Heart right ventricle (tissue), 16 donors: ENCODE measurements around the gene OGFOD2. TPM values are rescaled to one million over a fixed set of nuclear protein-coding genes. Genes with fewer than 3 reads are reported as not detected.
A peak's percentile ranks its signal among the peaks of the same experiment; 100 is the strongest.

Experiments
- ATAC-seq, 8 donors: fragments of 200-7000 bp; cut with Tn5 transposase; one replicate each; pipeline ENCODE4 v1.9.1; 2020; ENCODE audit warnings: mild to moderate bottlenecking in 8 of 8, moderate library complexity in 8 of 8, moderate number of reproducible peaks in 1 of 8
- DNase-seq, 2 donors: peaks; one replicate each; pipeline ENCODE4 v3.0.0-alpha.2; 2020
- H3K27ac ChIP-seq, 10 donors: fragments of 200-600 bp; sonication (generic) in 2 of 10; one replicate each; pipeline versions ENCODE4 v1.5.0 to v1.8.0; 2020 to 2022; ENCODE audit warnings: mild to moderate bottlenecking in 3 of 10
- H3K27me3 ChIP-seq, 7 donors: fragments of 200-600 bp; one replicate each; pipeline ENCODE4 v1.8.0; 2021 to 2022; ENCODE audit warnings: mild to moderate bottlenecking in 2 of 7
- H3K36me3 ChIP-seq, 9 donors: fragments of 200-600 bp; sonication (generic) in 1 of 9; one replicate each; pipeline versions ENCODE4 v1.5.0 to v1.8.0; 2020 to 2022; ENCODE audit warnings: mild to moderate bottlenecking in 2 of 9
- H3K4me1 ChIP-seq, 9 donors: fragments of 200-600 bp; sonication (generic) in 1 of 9; one replicate each; pipeline versions ENCODE4 v1.5.0 to v1.8.0; 2020 to 2022; ENCODE audit warnings: mild to moderate bottlenecking in 4 of 9
- H3K4me3 ChIP-seq, 10 donors: fragments of 200-600 bp; sonication (generic) in 2 of 10; one replicate each; pipeline versions ENCODE4 v1.5.0 to v1.8.0; 2020 to 2022; ENCODE audit warnings: mild to moderate bottlenecking in 7 of 10, moderate library complexity in 2 of 10
- H3K9me3 ChIP-seq, 11 donors: fragments of 200-600 bp in 10 of 11; sonication (generic) in 2 of 11; one replicate each; pipeline versions ENCODE4 v1.5.0 to v1.8.0; 2013 to 2022; ENCODE audit warnings: mild to moderate bottlenecking in 2 of 11, control low read depth in 1 of 11, moderate library complexity in 1 of 11
- CTCF ChIP-seq, 9 donors: fragments of 200-600 bp; sonication (generic) in 2 of 9; IDR thresholded peaks; one replicate each; pipeline versions ENCODE4 v1.5.0 to v1.8.0; 2021 to 2022; ENCODE audit warnings: antibody characterized with exemption in 9 of 9, mild to moderate bottlenecking in 5 of 9, moderate library complexity in 1 of 9
- WGBS, 2 donors: extraction: QIAGEN DNeasy Blood & Tissue Kit; methylation state at CpG; one replicate each; pipeline ENCODE4 v1.1.7; 2013; ENCODE audit warnings: inconsistent platforms in 1 of 2; 5-methylcytosine and 5-hydroxymethylcytosine counted together
- intact Hi-C, 10 donors: fragments of 100-400 bp; cut with DNase I; formaldehyde crosslinking; loops; one replicate each; pipeline versions ENCODE4 v1.11.1 to v1.14.2; 2022
- polyA plus RNA-seq, 2 donors: library from polyadenylated mRNA; stranded (reverse); fragments of 200-250 nt; gene quantifications; one replicate each; pipeline ENCODE4 v1.2.3, GENCODE V29; 2013
- total RNA-seq, 10 donors: library from RNA; stranded (reverse); fragmentation: NEBNext Ultra II Directional in 3 of 10; extraction: Animal tissue kit (Norgen Biotek cat#: 25700) in 3 of 10; gene quantifications; one replicate each; pipeline versions ENCODE4 v1.2.1 to v1.2.4, GENCODE V29; 2021 to 2023
- donor health status: Arrhythmogenic right ventricular cardiomyopathy.
- donor health status: ischemic (EF 13 %, LVEDD 7.1; RV severe dilation, severe dysfunction).
- donor health status: healthy with polysubstance abuse.
- donor health status: DM: no; HTN: yes; CAD: no.
- donor health status: DM: no; HTN: no; CAD: no.
- donor health status: ischemic (EF 25% LVEDD 6.9; RV normal size, moderate dysfunction).
- donor health status: ischemic (EF 25% LVEDD 5.7; RV mildly dilated, moderate dysfunction).
- donor health status: healthy.
- donor health status: DM: yes; HTN: yes; CAD: no.
- donor health status: Ischemic cardiomyopathy.
- donor health status: ischemic (EF 35%, LVEDD 5.7; RV mildly dilated, moderate dysfunction).
- donor health status: nonischemic (EF 11% LVEDD 7.7; RV severe dilation, severe dysfunction).
- donor health status: DM: yes; HTN: yes; CAD: no.
- donor health status: PGD.
- donor health status: ischemic (EF 29% LVEDD 5.4; RV normal size, mild dysfunction).
- donor health status: nonischemic (EF 23%, LVEDD 6.1; RV moderate dilation, normal function).

Gene OGFOD2
- total and polyA plus RNA-seq, 12 donors = 10.6 to 17.1 (median 12.0) TPM

- ATAC-seq (peak in 6 of 8 donors; percentile 4 to 41 (median 21)), DNase-seq (peak in 1 of 2 donors; percentile 69)
- intact Hi-C loops = loop anchor here (5.0 to 10.0 kb wide), 6 partner anchors 160 to 253 kb away; partner anchors contain the start of genes PITPNM2 (in 5 of the 10), MPHOSPH9 (in 3 of the 10) and MTRFR (in 3 of the 10)
- H3K4me3 ChIP-seq = peak overlapping the region in 5 of 10 donors; percentile 21 to 43 (median 25)
- H3K27ac ChIP-seq = peak overlapping the region in 9 of 10 donors; percentile 5 to 82 (median 63)
- H3K9me3 ChIP-seq = no peaks in the 10 kb centered on the region
- peaks cover 26 to 52% (median 49%) of the 10 kb centered on the region in 9 donors for H3K4me1 ChIP-seq
- TF ChIP-seq CTCF (IDR thresholded peaks at IDR 0.05) = no peak
- no peaks in the 10 kb centered on the region for H3K27me3 ChIP-seq
- peaks cover 0 to 69% (median 6%) of the 10 kb centered on the region in 9 donors for H3K36me3 ChIP-seq
- 27 to 42% methylated on average over 34 of the region's 34 CpGs for WGBS, 2 donors
Observed at GRCh38 chr12:122984612-122985337, 9.7 kb downstream of the OGFOD2 start.

- intact Hi-C loops = loop anchor here in 5 of 10 donors (10.0 kb wide), 2 partner anchors 159 to 169 kb away; partner anchors contain the start of gene PITPNM2 (in 4 of the 5)
- TF ChIP-seq CTCF (IDR thresholded peaks at IDR 0.05) = no peak
- DNase-seq (no peak), ATAC-seq (peak in 1 of 8 donors; percentile 1)
- H3K36me3 ChIP-seq = peaks cover 0 to 78% (median 10%) of the 10 kb centered on the region in 9 donors
- H3K9me3 ChIP-seq = no peaks in the 10 kb centered on the region
- H3K4me1 ChIP-seq = peaks cover 26 to 47% (median 45%) of the 10 kb centered on the region in 9 donors
- 89 to 91% methylated on average over 45 of the region's 45 CpGs for WGBS, 2 donors
- H3K27me3 ChIP-seq = no peaks in the 10 kb centered on the region
- peak overlapping the region in 2 of 10 donors; percentile 21 to 43 for H3K4me3 ChIP-seq
- H3K27ac ChIP-seq = peak overlapping the region in 9 of 10 donors; percentile 5 to 82 (median 63)
Observed at GRCh38 chr12:122985338-122986257, 10.6 kb downstream of the OGFOD2 start.

- Histone ChIP-seq H3K9me3 (no peaks in the 10 kb centered on the region), H3K27me3 (no peaks in the 10 kb centered on the region), H3K4me1 (peaks cover 26 to 43% (median 42%) of the 10 kb centered on the region in 9 donors), H3K27ac (no peak overlapping the region), H3K36me3 (peaks cover 0 to 85% (median 10%) of the 10 kb centered on the region in 9 donors), H3K4me3 (no peak overlapping the region)
- no peak for ATAC-seq
- DNase-seq = no peak
- WGBS, 2 donors = 95 to 96% methylated on average over 40 of the region's 40 CpGs
- intact Hi-C loops = loop anchor here in 5 of 10 donors (10.0 kb wide), 2 partner anchors 158 to 168 kb away; partner anchors contain the start of gene PITPNM2 (in 4 of the 5)
- TF ChIP-seq CTCF (IDR thresholded peaks at IDR 0.05) = no peak
Observed at GRCh38 chr12:122986258-122986871, 11.3 kb downstream of the OGFOD2 start.
